ENCODE measurements around the gene GDI2. TPM values are rescaled to one million over a fixed set of nuclear protein-coding genes. Genes with fewer than 3 reads are reported as not detected.

Gene GDI2
- total and polyA plus RNA-seq, 11 donors, result 20.0 to 167 (median 117) TPM

DNA sequence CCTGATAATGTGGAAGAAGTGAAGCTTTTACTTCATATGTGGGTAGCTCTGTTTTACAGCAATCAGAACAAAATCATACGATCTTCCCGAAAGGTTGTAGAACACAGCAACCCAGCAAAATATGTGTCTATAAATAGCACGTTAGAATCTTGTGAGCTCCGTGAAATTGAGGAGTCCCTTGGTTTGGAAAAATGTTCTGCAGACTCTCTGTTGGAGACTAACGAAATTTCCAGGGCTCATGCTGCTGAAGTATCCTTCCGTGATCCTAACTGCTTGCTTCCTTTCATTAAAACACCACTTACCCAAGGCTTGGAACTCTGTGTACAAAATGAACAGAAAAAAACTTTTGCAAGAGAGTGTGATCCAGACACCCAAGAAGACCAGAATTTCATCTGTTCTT, 71.1 kb downstream of the GDI2 start:
- H3K36me3 ChIP-seq, result peaks cover 0 to 91% (median 72%) of the 10 kb centered on the region in 9 donors
- WGBS, 4 donors, result 79 to 88% (median 83%) methylated on average over 6 of the region's 6 CpGs
- H3K4me1 ChIP-seq, result peaks cover 0 to 4% (median 0%) of the 10 kb centered on the region in 12 donors
- no peaks in the 10 kb centered on the region for H3K9me3 ChIP-seq
- TF ChIP-seq, protein P1, sequence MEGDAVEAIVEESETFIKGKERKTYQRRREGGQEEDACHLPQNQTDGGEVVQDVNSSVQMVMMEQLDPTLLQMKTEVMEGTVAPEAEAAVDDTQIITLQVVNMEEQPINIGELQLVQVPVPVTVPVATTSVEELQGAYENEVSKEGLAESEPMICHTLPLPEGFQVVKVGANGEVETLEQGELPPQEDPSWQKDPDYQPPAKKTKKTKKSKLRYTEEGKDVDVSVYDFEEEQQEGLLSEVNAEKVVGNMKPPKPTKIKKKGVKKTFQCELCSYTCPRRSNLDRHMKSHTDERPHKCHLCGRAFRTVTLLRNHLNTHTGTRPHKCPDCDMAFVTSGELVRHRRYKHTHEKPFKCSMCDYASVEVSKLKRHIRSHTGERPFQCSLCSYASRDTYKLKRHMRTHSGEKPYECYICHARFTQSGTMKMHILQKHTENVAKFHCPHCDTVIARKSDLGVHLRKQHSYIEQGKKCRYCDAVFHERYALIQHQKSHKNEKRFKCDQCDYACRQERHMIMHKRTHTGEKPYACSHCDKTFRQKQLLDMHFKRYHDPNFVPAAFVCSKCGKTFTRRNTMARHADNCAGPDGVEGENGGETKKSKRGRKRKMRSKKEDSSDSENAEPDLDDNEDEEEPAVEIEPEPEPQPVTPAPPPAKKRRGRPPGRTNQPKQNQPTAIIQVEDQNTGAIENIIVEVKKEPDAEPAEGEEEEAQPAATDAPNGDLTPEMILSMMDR (IDR thresholded peaks at IDR 0.05), result no peak
- no peak for TF ChIP-seq POLR2A (IDR thresholded peaks at IDR 0.05)
- no peak for DNase-seq
- no peak overlapping the region for H3K4me3 ChIP-seq
- H3K27me3 ChIP-seq, result no peaks in the 10 kb centered on the region
- no peak for ATAC-seq
- intact Hi-C loops (cut with DNase I), result no loop called here
- no peak overlapping the region for H3K27ac ChIP-seq

DNA sequence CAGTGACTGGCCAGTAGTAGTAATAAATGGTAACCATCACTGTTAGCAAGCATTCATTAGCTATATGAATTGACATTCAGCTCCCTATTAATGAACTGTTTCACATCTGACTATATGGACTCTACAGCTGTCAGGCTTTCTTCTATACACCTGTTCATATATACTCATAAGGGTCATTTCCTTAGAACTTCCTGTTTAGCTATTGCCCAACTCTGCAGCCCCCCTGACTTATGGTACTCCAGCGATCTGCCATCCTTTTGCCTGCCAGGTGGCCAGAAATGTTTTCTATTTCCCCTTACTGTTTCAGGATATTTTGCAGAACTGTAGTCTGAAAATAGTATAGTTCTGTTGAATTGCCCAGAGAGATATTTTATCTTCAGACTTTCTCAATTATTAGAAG, 72.0 kb downstream of the GDI2 start:
- H3K27me3 ChIP-seq, result no peaks in the 10 kb centered on the region
- DNase-seq (no peak), ATAC-seq (no peak)
- WGBS, 4 donors, result 67 to 91% (median 80%) methylated on average over 1 of the region's 1 CpG
- no peak for TF ChIP-seq POLR2A (IDR thresholded peaks at IDR 0.05)
- TF ChIP-seq, protein P1 (IDR thresholded peaks at IDR 0.05), result no peak
- H3K27ac ChIP-seq, result no peak overlapping the region
- peaks cover 0 to 90% (median 69%) of the 10 kb centered on the region in 9 donors for H3K36me3 ChIP-seq
- peaks cover 0 to 4% (median 0%) of the 10 kb centered on the region in 12 donors for H3K4me1 ChIP-seq
- H3K4me3 ChIP-seq, result no peak overlapping the region
- H3K9me3 ChIP-seq, result no peaks in the 10 kb centered on the region
- intact Hi-C loops (cut with DNase I), result no loop called here

DNA sequence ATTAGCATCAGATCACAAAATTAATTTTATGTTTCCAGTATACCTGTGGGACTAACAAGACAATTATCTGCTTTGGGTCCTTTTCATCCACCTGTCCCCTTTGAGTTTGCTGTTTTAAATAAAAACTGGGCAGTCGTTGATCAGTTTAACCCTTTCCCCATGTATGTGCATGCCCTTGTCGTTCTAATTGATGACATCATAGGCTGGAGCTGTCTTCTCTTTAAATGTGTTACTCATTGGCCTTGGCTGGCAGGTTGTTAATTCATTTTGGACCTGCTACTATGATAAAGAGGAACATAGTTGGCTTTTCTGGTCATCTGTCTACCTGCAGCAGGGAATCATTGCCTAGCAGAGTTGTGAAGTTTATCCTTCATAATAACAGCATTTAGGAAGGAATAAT, 74.8 kb downstream of the GDI2 start:
- intact Hi-C loops (cut with DNase I), result no loop called here
- H3K4me3 ChIP-seq, result no peak overlapping the region
- H3K27me3 ChIP-seq, result no peaks in the 10 kb centered on the region
- no peaks in the 10 kb centered on the region for H3K9me3 ChIP-seq
- H3K36me3 ChIP-seq, result peaks cover 0 to 89% (median 67%) of the 10 kb centered on the region in 9 donors
- DNase-seq, result no peak
- H3K4me1 ChIP-seq, result peaks cover 0 to 2% (median 0%) of the 10 kb centered on the region in 12 donors
- 67 to 78% (median 76%) methylated on average over 2 of the region's 2 CpGs for WGBS, 4 donors
- ATAC-seq, result no peak
- no peak overlapping the region for H3K27ac ChIP-seq
- TF ChIP-seq, protein P1 (IDR thresholded peaks at IDR 0.05), result no peak
- TF ChIP-seq POLR2A (IDR thresholded peaks at IDR 0.05), result no peak

DNA sequence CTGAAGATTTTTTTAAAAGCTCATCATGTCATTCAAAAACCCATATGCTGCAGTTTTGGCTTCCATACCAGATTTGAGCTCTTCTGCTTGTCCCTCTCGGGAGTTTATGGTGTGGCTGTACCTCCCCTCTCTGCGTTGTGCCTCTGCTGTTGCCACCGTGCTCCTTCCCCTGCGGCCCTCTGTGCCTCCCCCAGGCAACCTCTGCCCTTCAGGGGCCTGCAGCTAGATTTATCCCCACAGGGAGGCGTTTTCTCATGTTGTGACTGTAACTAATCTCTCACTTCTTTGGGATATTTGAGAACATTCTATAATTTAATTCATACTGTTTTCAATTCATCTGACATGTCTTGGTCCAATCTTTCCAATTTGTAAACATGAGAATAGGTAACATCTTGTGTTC, 75.9 kb downstream of the GDI2 start:
- H3K9me3 ChIP-seq, result no peaks in the 10 kb centered on the region
- H3K27me3 ChIP-seq, result no peaks in the 10 kb centered on the region
- no peak overlapping the region for H3K4me3 ChIP-seq
- DNase-seq (no peak), ATAC-seq (no peak)
- H3K4me1 ChIP-seq, result peaks cover 0 to 4% (median 0%) of the 10 kb centered on the region in 12 donors
- TF ChIP-seq POLR2A (IDR thresholded peaks at IDR 0.05), result no peak
- TF ChIP-seq, protein P1 (IDR thresholded peaks at IDR 0.05), result no peak
- no peak overlapping the region for H3K27ac ChIP-seq
- peaks cover 0 to 89% (median 62%) of the 10 kb centered on the region in 9 donors for H3K36me3 ChIP-seq
- 74 to 78% (median 76%) methylated on average over 5 of the region's 5 CpGs for WGBS, 4 donors
- intact Hi-C loops (cut with DNase I), result no loop called here
